H9 (cell line): ENCODE data around the gene OPN1SW. TPM values are rescaled to one million over a fixed set of nuclear protein-coding genes. Genes with fewer than 3 reads are reported as not detected.

Experiments
- DNase-seq: peaks from one replicate; pipeline ENCODE4 v3.0.0-alpha.2; 2017
- H2AFZ ChIP-seq: one replicate; pipeline ENCODE4 v1.6.1; 2013; ENCODE audit warnings: mild to moderate bottlenecking, low read length, control low read depth, moderate library complexity
- H2AK5ac ChIP-seq: 2 replicates; pipeline ENCODE4 v1.6.1; 2013; ENCODE audit warnings: low read length, control low read depth, mixed read lengths; ENCODE audit not compliant: insufficient read length
- H2BK120ac ChIP-seq: one replicate; pipeline ENCODE4 v1.6.1; 2013; ENCODE audit warnings: low read depth, mild to moderate bottlenecking, low read length, control low read depth, inconsistent platforms; ENCODE audit not compliant: poor library complexity, severe bottlenecking
- H2BK12ac ChIP-seq: 2 replicates; pipeline ENCODE4 v1.6.1; 2013; ENCODE audit warnings: low read length, control low read depth, mixed read lengths, low read depth; ENCODE audit not compliant: insufficient read length
- H2BK15ac ChIP-seq: 2 replicates; pipeline ENCODE4 v1.6.1; 2013; ENCODE audit warnings: low read depth, low read length, control low read depth
- H2BK20ac ChIP-seq: one replicate; pipeline ENCODE4 v1.6.1; 2013; ENCODE audit warnings: low read depth, mild to moderate bottlenecking, low read length, control low read depth, inconsistent platforms; ENCODE audit not compliant: poor library complexity, severe bottlenecking
- H2BK5ac ChIP-seq: 2 replicates; pipeline ENCODE4 v1.6.1; 2013; ENCODE audit warnings: low read length, control low read depth, mixed read lengths; ENCODE audit not compliant: insufficient read length
- H3K14ac ChIP-seq: 2 replicates; pipeline ENCODE4 v1.6.1; 2013; ENCODE audit warnings: low read length, control low read depth; ENCODE audit not compliant: insufficient read depth
- H3K18ac ChIP-seq: 2 replicates; pipeline ENCODE4 v1.6.1; 2013; ENCODE audit warnings: low read depth, mild to moderate bottlenecking, mixed read lengths, low read length, control low read depth; ENCODE audit not compliant: insufficient read length
- H3K23ac ChIP-seq: 2 replicates; pipeline ENCODE4 v1.6.1; 2013; ENCODE audit warnings: low read length, control low read depth, mixed read lengths, low read depth; ENCODE audit not compliant: insufficient read length
- H3K23me2 ChIP-seq: 2 replicates; pipeline ENCODE4 v1.6.1; 2013; ENCODE audit warnings: low read depth, mild to moderate bottlenecking, mixed read lengths, low read length, control low read depth; ENCODE audit not compliant: insufficient read length, poor library complexity, severe bottlenecking
- H3K27ac ChIP-seq: 2 replicates; pipeline ENCODE4 v1.5.1; 2013; ENCODE audit warnings: low read length, control low read depth, mixed read lengths, low read depth; ENCODE audit not compliant: insufficient read length
- H3K27me3 ChIP-seq: 2 replicates; pipeline ENCODE4 v1.6.1; 2013; ENCODE audit warnings: low read length, control low read depth, inconsistent platforms; ENCODE audit not compliant: insufficient read depth
- H3K4ac ChIP-seq: 2 replicates; pipeline ENCODE4 v1.6.1; 2013; ENCODE audit warnings: low read depth, mild to moderate bottlenecking, control low read depth, inconsistent platforms, low read length, moderate library complexity
- H3K4me1 ChIP-seq: 2 replicates; pipeline ENCODE4 v1.6.1; 2013; ENCODE audit warnings: low read length, control low read depth, inconsistent platforms; ENCODE audit not compliant: insufficient read depth
- H3K4me2 ChIP-seq: 2 replicates; pipeline ENCODE4 v1.6.1; 2013; ENCODE audit warnings: low read length, control low read depth, mixed read lengths; ENCODE audit not compliant: insufficient read length, insufficient read depth
- H3K56ac ChIP-seq: 2 replicates; pipeline ENCODE4 v1.6.1; 2013; ENCODE audit warnings: low read depth, mild to moderate bottlenecking, mixed read lengths, low read length, control low read depth; ENCODE audit not compliant: insufficient read length
- H3K79me1 ChIP-seq: 2 replicates; pipeline ENCODE4 v1.6.1; 2013; ENCODE audit warnings: low read depth, mild to moderate bottlenecking, moderate library complexity, low read length, control low read depth, inconsistent platforms; ENCODE audit not compliant: insufficient read depth, poor library complexity, severe bottlenecking
- H3K79me2 ChIP-seq: 2 replicates; pipeline ENCODE4 v1.6.1; 2013; ENCODE audit warnings: low read length, control low read depth, inconsistent platforms; ENCODE audit not compliant: insufficient read depth
- H3K9ac ChIP-seq: 2 replicates; pipeline ENCODE4 v1.6.1; 2013; ENCODE audit warnings: low read length, control low read depth, mixed read lengths; ENCODE audit not compliant: insufficient read length; ENCODE audit errors: extremely low read depth
- H3K9me3 ChIP-seq: one replicate; pipeline ENCODE4 v1.6.1; 2013; ENCODE audit warnings: low read depth, low read length, inconsistent platforms; ENCODE audit not compliant: control insufficient read depth
- H3T11ph ChIP-seq: one replicate; pipeline ENCODE4 v1.6.1; 2013; ENCODE audit warnings: mild to moderate bottlenecking, low read length, control low read depth, inconsistent platforms
- H4K20me1 ChIP-seq: one replicate; pipeline ENCODE4 v1.6.1; 2013; ENCODE audit not compliant: control insufficient read depth, insufficient read length, insufficient read depth
- H4K5ac ChIP-seq: 2 replicates; pipeline ENCODE4 v1.6.1; 2013; ENCODE audit warnings: low read depth, mild to moderate bottlenecking, mixed read lengths, low read length, control low read depth; ENCODE audit not compliant: insufficient read length
- H4K8ac ChIP-seq: replicated peaks from 2 replicates; pipeline ENCODE4 v1.6.1; 2013; ENCODE audit warnings: low read length, control low read depth, mixed read lengths, low read depth; ENCODE audit not compliant: insufficient read length
- H4K91ac ChIP-seq: 2 replicates; pipeline ENCODE4 v1.6.1; 2013; ENCODE audit warnings: low read depth, mild to moderate bottlenecking, moderate library complexity, mixed read lengths, low read length, control low read depth; ENCODE audit not compliant: insufficient read length
- H3K27ac Mint-ChIP-seq, 3 experiments: 2 replicates in 2 of 3; 3 replicates in 1 of 3; pipeline ENCODE4 v1.8.0; 2020 to 2021; ENCODE audit warnings: mixed read lengths in 3 of 3, mild to moderate bottlenecking in 1 of 3, moderate library complexity in 1 of 3
- H3K27me3 Mint-ChIP-seq: 2 replicates; pipeline ENCODE4 v1.8.0; 2021; ENCODE audit warnings: low read depth, mild to moderate bottlenecking, moderate library complexity, mixed read lengths
- H3K36me3 Mint-ChIP-seq, 3 experiments: 2 replicates in 2 of 3; 3 replicates in 1 of 3; pipeline ENCODE4 v1.8.0; 2020 to 2021; ENCODE audit warnings: low read depth in 3 of 3, mixed read lengths in 3 of 3; ENCODE audit not compliant: insufficient read depth in 1 of 3
- H3K4me1 Mint-ChIP-seq, 2 experiments: 2 replicates each; pipeline ENCODE4 v1.8.0; 2020; ENCODE audit warnings: mixed read lengths in 2 of 2
- H3K4me3 Mint-ChIP-seq, 2 experiments: 2 replicates in 1 of 2; 3 replicates in 1 of 2; pipeline ENCODE4 v1.8.0; 2020 to 2021; ENCODE audit warnings: mild to moderate bottlenecking in 2 of 2, mixed read lengths in 2 of 2, moderate library complexity in 1 of 2
- H3K9me3 Mint-ChIP-seq, 2 experiments: 2 replicates in 1 of 2; 3 replicates in 1 of 2; pipeline ENCODE4 v1.8.0; 2020; ENCODE audit warnings: mild to moderate bottlenecking in 2 of 2, mixed read lengths in 2 of 2, moderate library complexity in 1 of 2
- CTCF ChIP-seq: fragments of 200-600 bp; sonication (generic); conservative IDR thresholded peaks from 3 replicates; pipeline ENCODE4 v1.8.0; 2021; ENCODE audit warnings: antibody characterized with exemption, mild to moderate bottlenecking
- WGBS: extraction: QIAGEN DNeasy Blood & Tissue Kit; methylation state at CpG from one replicate; pipeline ENCODE4 v1.1.7; 2013; ENCODE audit warnings: missing lambda C conversion rate, low lambda C conversion rate, mixed read lengths; ENCODE audit not compliant: insufficient read length; ENCODE audit errors: extremely low coverage; 5-methylcytosine and 5-hydroxymethylcytosine counted together
- total RNA-seq: library from RNA; stranded (reverse); gene quantifications from 2 replicates; pipeline ENCODE4 v1.2.1, GENCODE V29; 2021

OPN1SW gene
- total RNA-seq, 1 experiment from 2014 or later, result not detected

- Histone ChIP-seq H3K23me2 (no peaks in the 10 kb centered on the region), H3K23ac (no peak overlapping the region), H3K4me1 (no peaks in the 10 kb centered on the region), H4K20me1 (no peaks in the 10 kb centered on the region), H3K79me2 (no peaks in the 10 kb centered on the region), H3K79me1 (no peaks in the 10 kb centered on the region), H2BK15ac (no peak overlapping the region), H2AFZ (no peak overlapping the region), H3K27me3 (no peaks in the 10 kb centered on the region), H4K8ac (no peak overlapping the region), H3K4me2 (no peak overlapping the region), H3K18ac (no peak overlapping the region), H4K91ac (no peak overlapping the region), H3T11ph (no peak overlapping the region), H2BK120ac (no peak overlapping the region), H3K4ac (no peak overlapping the region), H3K14ac (no peak overlapping the region), H3K9me3 (no peaks in the 10 kb centered on the region), H2BK5ac (no peak overlapping the region), H4K5ac (no peak overlapping the region), H2AK5ac (no peak overlapping the region), H3K56ac (no peak overlapping the region), H3K27ac (no peak overlapping the region), H2BK20ac (no peak overlapping the region), H2BK12ac (no peak overlapping the region), H3K9ac (no peak overlapping the region)
- TF ChIP-seq CTCF, result no peak
- Mint-ChIP-seq H3K27ac (no peak overlapping the region; a peak in 1 of 7 replicates), H3K4me3 (no peak overlapping the region), H3K27me3 (no peaks in the 10 kb centered on the region), H3K9me3 (no peaks in the 10 kb centered on the region), H3K36me3 (peaks cover 2 to 13% (median 4%) of the 10 kb centered on the region in 3 experiments; a peak in 4 of 7 replicates), H3K4me1 (peaks cover 4 to 6% of the 10 kb centered on the region in 2 experiments; a peak in 3 of 4 replicates)
- DNase-seq, result no peak
- no CpG with 5 or more reads among the region's 3 CpGs for WGBS
These were observed 43.1 kb upstream of the OPN1SW start for GRCh38 chr7:128818694-128819093.
